ENCODE results near the gene CDKN2B. TPM values are rescaled to one million over a fixed set of nuclear protein-coding genes. Genes with fewer than 3 reads are reported as not detected.

The CDKN2B gene
- polyA plus RNA-seq, 1 donor from 2014 or later, result 0.15 TPM

Small RNAs within 50 kb of the gene (small RNA-seq; reads per million reads assigned to genes)
- 0 reads per million in 3 experiments for gene RF02045

Other genes starting within 250 kb of the CDKN2B start
- 7.7 and 7.9 TPM in 2 replicates for gene MTAP, start 206.7 kb downstream of the CDKN2B start, polyA plus RNA-seq
- gene CDKN2A, start 14.9 kb downstream of the CDKN2B start, polyA plus RNA-seq, result not detected in 2 replicates
- not detected in 2 replicates for gene CDKN2B-AS1, start 14.5 kb downstream of the CDKN2B start, polyA plus RNA-seq

All from neural cell (in vitro differentiated cells).